ENCODE results near the gene ZNF561.
"Not testable (repeated sequence)": the region's sequence is repeated elsewhere in the genome, so short reads cannot be mapped to it uniquely, and the experiment has no call there.

ZNF561 gene

DNA sequence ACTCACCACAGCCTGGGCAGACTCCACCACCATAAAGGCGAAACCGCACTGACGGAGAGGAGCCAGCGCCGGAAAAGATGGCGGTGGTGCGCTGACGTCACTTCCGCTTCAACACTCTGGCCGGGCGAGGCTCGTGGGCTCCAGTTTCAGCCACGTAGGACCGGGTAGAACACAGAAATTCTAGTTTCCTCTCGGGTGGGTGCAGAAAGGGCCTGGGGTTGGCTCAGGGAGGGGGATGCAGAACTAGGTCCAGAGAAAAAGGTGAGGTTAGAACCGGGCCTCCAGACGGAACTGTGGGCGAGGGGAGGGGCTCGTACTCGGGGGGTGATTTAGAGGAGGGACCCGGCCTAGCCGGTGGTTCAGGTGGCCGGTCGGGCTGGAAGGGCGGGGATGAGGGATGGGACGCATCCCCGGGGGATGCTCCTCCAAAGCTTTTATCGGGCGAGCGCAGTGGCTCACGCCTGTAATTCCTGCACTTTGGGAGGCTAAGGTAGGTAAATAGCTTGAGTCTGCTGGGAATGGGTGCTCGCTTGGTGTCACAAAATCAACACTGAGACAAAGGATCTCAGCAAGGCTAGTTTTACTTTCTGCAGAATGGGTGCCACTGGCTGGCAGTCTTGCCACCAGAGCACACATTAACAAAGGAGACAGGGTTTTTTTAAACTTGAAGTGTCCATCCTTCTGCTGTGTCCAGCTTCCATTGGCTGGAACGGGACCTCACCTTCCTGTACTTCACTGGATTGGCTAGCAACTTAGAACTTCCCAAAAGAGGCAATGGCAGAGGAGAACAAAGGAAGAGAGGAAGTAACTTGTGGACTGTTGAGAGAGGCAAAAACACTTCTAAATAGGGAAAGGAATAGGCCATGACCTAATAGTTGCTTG is at the start of gene ZNF561:
TSS of gene ZNF561 (minus strand) at position 77 of the 882 bp plus-strand sequence. CDS start 1,776 bp downstream, outside the sequence.
- H3K4me3 ChIP-seq (ENCODE audit: low read depth, low read length) = peak within 1 kb of the TSS; percentile 97
- TF ChIP-seq, protein P1, sequence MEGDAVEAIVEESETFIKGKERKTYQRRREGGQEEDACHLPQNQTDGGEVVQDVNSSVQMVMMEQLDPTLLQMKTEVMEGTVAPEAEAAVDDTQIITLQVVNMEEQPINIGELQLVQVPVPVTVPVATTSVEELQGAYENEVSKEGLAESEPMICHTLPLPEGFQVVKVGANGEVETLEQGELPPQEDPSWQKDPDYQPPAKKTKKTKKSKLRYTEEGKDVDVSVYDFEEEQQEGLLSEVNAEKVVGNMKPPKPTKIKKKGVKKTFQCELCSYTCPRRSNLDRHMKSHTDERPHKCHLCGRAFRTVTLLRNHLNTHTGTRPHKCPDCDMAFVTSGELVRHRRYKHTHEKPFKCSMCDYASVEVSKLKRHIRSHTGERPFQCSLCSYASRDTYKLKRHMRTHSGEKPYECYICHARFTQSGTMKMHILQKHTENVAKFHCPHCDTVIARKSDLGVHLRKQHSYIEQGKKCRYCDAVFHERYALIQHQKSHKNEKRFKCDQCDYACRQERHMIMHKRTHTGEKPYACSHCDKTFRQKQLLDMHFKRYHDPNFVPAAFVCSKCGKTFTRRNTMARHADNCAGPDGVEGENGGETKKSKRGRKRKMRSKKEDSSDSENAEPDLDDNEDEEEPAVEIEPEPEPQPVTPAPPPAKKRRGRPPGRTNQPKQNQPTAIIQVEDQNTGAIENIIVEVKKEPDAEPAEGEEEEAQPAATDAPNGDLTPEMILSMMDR (IDR thresholded peaks at IDR 0.05; ENCODE audit: insufficient read depth, low read depth, low read length, missing control alignments) = no peak
- peak; percentile 92 for DNase-seq (ENCODE audit: low read depth)

DNA sequence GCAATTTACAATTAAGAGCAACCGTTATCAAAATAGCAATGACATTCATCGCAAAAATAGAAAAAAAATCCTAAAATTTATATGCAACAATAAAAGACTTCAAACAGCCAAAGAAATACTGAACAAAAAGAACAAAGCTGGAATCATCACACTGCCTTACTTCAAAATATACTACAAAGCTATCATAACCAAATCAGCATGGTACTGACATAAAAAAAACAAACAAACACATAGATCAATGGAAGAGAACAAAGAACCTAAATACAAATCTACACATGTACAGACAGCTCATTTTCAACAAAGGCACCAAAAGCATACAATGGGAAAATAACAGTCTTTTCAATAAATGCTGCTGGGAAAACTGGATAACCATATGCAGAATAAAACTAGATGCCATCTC is 47.5 kb upstream of the ZNF561 start:
- no peak overlapping the region for H3K4me3 ChIP-seq (ENCODE audit: low read depth, low read length)
- no peak for DNase-seq (ENCODE audit: low read depth)
- TF ChIP-seq, protein P1 (IDR thresholded peaks at IDR 0.05; ENCODE audit: insufficient read depth, low read depth, low read length, missing control alignments) = no peak

DNA sequence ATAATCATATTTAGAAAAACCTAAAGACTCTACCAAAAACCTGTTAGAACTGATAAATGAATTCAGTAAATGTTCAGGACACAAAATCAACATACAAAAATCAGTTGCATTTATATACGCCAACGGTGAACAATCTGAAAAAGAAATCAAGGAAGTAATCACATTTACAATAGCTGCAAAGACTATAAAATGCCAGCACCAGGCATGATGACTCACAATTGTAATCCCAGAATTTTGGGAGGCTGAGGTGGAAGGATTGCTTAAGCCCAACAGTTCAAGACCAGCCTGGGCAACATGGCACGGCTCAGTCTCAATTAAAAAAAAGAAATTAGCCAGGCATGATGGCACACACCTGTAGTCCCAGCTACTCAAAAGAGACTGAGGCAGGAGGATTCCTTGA is 46.9 kb upstream of the ZNF561 start:
- TF ChIP-seq, protein P1 (IDR thresholded peaks at IDR 0.05; ENCODE audit: insufficient read depth, low read depth, low read length, missing control alignments) = no peak
- H3K4me3 ChIP-seq (ENCODE audit: low read depth, low read length) = no peak overlapping the region
- DNase-seq (ENCODE audit: low read depth) = no peak

DNA sequence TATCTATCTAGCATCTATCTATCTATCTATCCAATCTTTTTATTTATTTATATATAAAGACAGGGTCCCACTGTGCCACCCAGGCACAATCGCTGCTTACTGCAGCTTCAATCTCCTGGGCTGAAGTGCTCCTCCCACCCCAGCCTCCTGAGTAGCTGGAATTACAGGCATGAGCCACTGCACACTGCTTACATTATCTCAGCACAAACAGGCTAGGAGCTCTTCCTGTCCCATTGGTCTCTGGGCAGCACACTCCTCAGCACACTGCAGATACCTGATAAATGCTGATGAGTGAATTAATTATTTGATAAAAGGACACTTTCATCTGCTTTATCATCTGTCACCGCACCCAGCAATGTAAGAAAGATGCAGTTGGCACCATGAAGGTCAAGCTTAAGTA is 37.7 kb upstream of the ZNF561 start:
- DNase-seq (ENCODE audit: low read depth) = no peak
- TF ChIP-seq, protein P1 (IDR thresholded peaks at IDR 0.05; ENCODE audit: insufficient read depth, low read depth, low read length, missing control alignments) = no peak
- no peak overlapping the region for H3K4me3 ChIP-seq (ENCODE audit: low read depth, low read length)

DNA sequence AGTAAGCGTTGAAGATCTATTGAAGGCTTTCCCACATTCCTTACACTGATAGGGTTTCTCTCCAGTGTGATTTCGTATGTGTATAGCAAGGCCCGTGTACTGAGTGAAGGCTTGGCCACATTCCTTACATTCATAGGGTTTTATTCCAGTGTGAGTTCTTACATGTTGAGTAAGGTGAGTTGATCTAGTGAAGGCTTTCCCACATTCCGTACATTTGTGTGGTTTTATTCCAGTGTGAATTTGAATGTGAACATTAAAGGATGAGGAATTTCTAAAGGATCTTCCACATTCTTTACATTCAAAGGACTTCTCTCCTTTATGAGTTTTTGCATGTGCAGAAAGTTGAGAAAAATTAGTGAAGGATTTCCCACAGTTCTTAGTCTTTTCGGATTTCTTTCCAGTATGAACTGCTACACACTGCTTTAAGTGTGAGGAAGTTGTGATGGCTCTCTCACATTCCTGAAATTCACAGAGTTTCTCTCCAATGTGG is 32.1 kb upstream of the ZNF561 start:
- not testable (repeated sequence) for DNase-seq (ENCODE audit: low read depth); H3K4me3 ChIP-seq (ENCODE audit: low read depth, low read length)

DNA sequence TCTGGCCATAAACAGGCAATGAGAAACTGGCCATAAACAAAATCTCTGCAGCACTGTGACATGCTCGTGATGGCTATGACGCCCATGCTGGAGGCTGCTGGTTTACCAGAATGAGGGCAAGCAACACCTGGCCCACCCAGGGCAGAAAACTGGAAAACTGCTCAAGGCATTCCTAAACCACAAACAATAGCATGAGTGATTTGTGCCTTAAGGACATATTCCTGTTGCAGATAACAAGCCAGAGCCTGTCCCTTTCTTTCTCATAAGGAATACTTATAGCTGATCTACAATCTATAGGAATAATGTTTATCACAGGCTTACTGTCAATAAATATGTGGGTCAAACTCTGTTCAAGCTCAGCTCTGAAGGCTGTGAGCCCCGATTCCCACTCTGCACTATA is 30.4 kb upstream of the ZNF561 start:
- not testable (repeated sequence) for DNase-seq (ENCODE audit: low read depth); H3K4me3 ChIP-seq (ENCODE audit: low read depth, low read length)

DNA sequence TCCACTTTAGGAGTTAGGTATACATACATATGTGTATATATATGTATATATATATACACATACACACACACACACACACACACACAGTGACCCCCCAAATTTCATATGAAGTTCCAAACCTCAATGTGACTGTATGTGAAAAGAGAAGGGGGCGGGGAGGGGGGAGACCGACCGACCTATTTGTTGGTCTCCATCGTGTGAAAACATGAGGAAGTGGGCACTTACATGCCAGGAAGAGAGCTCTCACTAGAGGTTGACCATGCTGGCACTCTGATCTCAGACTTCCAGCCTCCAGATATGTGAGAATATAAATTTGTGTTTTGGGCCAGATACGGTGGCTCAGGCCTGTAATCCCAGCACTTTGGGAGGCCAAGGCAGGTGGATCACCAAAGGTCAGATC is 29.3 kb upstream of the ZNF561 start:
- TF ChIP-seq, protein P1 (IDR thresholded peaks at IDR 0.05; ENCODE audit: insufficient read depth, low read depth, low read length, missing control alignments) = no peak
- DNase-seq (ENCODE audit: low read depth) = no peak
- no peak overlapping the region for H3K4me3 ChIP-seq (ENCODE audit: low read depth, low read length)

DNA sequence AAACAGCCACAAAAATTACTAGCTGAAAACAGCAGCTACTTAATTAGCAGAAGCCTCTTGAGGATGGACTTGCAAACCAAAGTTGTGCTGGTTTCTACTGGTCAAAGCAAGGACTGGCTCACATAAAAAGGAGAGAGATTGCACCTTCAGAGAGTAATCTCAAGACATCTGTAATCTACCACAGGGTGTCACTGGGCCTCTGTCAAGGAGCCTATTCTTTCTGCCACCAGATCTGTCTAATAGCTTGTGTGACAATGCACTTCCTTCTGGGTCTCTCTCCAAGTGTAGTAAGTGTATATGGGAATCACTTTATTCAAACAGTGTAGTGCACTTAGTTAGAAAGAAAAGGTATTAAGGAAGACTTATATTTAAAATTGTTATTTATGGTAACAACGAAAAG is 24.4 kb upstream of the ZNF561 start:
- H3K4me3 ChIP-seq (ENCODE audit: low read depth, low read length) = no peak overlapping the region
- TF ChIP-seq, protein P1 (IDR thresholded peaks at IDR 0.05; ENCODE audit: insufficient read depth, low read depth, low read length, missing control alignments) = no peak
- DNase-seq (ENCODE audit: low read depth) = no peak
